Measurements from ENCODE around the gene PGLYRP2. TPM values are rescaled to one million over a fixed set of nuclear protein-coding genes. Genes with fewer than 3 reads are reported as not detected.

The PGLYRP2 gene
- total RNA-seq, 1 donor from 2014 or later = not detected

DNA sequence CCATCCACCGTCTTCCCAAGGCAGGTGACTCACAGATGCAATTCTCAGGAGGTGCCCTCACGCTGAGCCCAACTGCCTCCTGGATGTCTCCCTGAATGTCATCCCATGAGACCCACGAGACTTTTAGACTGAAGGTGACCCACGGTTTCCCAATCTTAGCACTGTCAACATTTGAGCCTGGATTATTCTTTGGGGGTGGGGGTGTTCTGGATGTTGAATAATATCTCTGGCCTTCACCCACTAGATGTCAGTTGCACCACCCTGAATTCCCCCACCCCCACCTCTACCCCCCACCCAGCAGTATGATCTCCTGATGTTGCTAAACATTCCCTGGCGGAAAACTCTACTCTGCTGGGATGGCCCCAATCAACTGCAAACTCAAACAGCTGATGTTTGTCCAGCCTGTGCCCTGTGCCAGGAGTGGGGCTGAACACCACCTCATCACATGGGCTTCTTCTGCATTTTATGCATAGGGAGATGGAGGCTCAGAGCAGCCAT is 26.8 kb upstream of the PGLYRP2 start:
- Histone ChIP-seq H3K4me2 (ENCODE audit: low read length) (no peak overlapping the region), H3K36me3 (ENCODE audit: insufficient read depth, low read length) (no peaks in the 10 kb centered on the region), H2AFZ (ENCODE audit: low read depth, low read length) (no peak overlapping the region), H3K9me3 (ENCODE audit: insufficient read depth, low read depth, low read length) (no peaks in the 10 kb centered on the region), H3K4me1 (ENCODE audit: insufficient read depth, low read length) (no peaks in the 10 kb centered on the region), H3K27me3 (ENCODE audit: insufficient read depth, low read length) (peaks cover 8% of the 10 kb centered on the region), H4K20me1 (ENCODE audit: insufficient read depth, low read length) (no peaks in the 10 kb centered on the region), H3K27ac (ENCODE audit: low read depth, low read length) (no peak overlapping the region), H3K4me3 (ENCODE audit: insufficient read depth, low read depth, low read length) (no peak overlapping the region), H3K79me2 (ENCODE audit: insufficient read depth, low read length) (no peaks in the 10 kb centered on the region), H3K9ac (ENCODE audit: low read length) (no peak overlapping the region)
- FAIRE-seq (no peak), DNase-seq (ENCODE audit: low read depth) (no peak)
- H3K4me3 Mint-ChIP-seq (ENCODE audit: unreplicated experiment) = no peak overlapping the region
- H3K36me3 Mint-ChIP-seq (ENCODE audit: low read depth, unreplicated experiment) = no peaks in the 10 kb centered on the region
- peak overlapping the region; percentile 47 for H3K27ac Mint-ChIP-seq (ENCODE audit: unreplicated experiment)
- no peak for TF ChIP-seq EZH2 (IDR thresholded peaks at IDR 0.05; ENCODE audit: insufficient read depth, low read length)
- TF ChIP-seq, protein P1, sequence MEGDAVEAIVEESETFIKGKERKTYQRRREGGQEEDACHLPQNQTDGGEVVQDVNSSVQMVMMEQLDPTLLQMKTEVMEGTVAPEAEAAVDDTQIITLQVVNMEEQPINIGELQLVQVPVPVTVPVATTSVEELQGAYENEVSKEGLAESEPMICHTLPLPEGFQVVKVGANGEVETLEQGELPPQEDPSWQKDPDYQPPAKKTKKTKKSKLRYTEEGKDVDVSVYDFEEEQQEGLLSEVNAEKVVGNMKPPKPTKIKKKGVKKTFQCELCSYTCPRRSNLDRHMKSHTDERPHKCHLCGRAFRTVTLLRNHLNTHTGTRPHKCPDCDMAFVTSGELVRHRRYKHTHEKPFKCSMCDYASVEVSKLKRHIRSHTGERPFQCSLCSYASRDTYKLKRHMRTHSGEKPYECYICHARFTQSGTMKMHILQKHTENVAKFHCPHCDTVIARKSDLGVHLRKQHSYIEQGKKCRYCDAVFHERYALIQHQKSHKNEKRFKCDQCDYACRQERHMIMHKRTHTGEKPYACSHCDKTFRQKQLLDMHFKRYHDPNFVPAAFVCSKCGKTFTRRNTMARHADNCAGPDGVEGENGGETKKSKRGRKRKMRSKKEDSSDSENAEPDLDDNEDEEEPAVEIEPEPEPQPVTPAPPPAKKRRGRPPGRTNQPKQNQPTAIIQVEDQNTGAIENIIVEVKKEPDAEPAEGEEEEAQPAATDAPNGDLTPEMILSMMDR (IDR thresholded peaks at IDR 0.05; ENCODE audit: insufficient read depth, low read depth, low read length) = no peak
- H3K9me3 Mint-ChIP-seq (ENCODE audit: unreplicated experiment) = peaks cover 23% of the 10 kb centered on the region
- no peaks in the 10 kb centered on the region for H3K4me1 Mint-ChIP-seq (ENCODE audit: low read depth, unreplicated experiment)
- H3K27me3 Mint-ChIP-seq (ENCODE audit: low read depth, unreplicated experiment) = peaks cover 1% of the 10 kb centered on the region

DNA sequence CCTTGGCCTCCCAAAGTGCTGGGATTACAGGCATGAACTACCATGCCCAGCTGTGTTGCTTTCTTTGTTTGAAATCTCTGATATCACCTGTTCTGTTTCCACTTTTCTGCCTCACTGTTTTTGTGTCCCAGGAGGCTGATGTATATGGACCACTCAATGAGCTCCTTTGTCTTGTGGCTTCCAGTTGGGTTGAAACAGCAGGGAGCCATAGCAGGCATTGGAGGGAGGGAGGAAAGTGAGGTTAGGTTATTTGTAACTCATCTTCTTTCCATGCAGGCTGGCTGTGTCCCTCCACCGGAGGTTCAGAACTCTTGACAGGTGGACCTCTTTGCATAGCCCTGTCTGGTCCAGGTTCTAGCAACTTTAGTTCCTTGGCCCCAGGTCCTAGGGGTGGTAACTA is 23.0 kb upstream of the PGLYRP2 start:
- no peaks in the 10 kb centered on the region for H3K9me3 ChIP-seq (ENCODE audit: insufficient read depth, low read depth, low read length)
- H3K27me3 ChIP-seq (ENCODE audit: insufficient read depth, low read length) = no peaks in the 10 kb centered on the region
- Mint-ChIP-seq H3K4me3 (ENCODE audit: unreplicated experiment) (no peak overlapping the region), H3K27me3 (ENCODE audit: low read depth, unreplicated experiment) (peaks cover 1% of the 10 kb centered on the region), H3K9me3 (ENCODE audit: unreplicated experiment) (peaks cover 26% of the 10 kb centered on the region), H3K36me3 (ENCODE audit: low read depth, unreplicated experiment) (no peaks in the 10 kb centered on the region), H3K27ac (ENCODE audit: unreplicated experiment) (no peak overlapping the region), H3K4me1 (ENCODE audit: low read depth, unreplicated experiment) (no peaks in the 10 kb centered on the region)
- no peak overlapping the region for H3K4me3 ChIP-seq (ENCODE audit: insufficient read depth, low read depth, low read length)
- H3K4me1 ChIP-seq (ENCODE audit: insufficient read depth, low read length) = no peaks in the 10 kb centered on the region
- no peaks in the 10 kb centered on the region for H4K20me1 ChIP-seq (ENCODE audit: insufficient read depth, low read length)
- no peak overlapping the region for H3K4me2 ChIP-seq (ENCODE audit: low read length)
- no peaks in the 10 kb centered on the region for H3K36me3 ChIP-seq (ENCODE audit: insufficient read depth, low read length)
- H3K79me2 ChIP-seq (ENCODE audit: insufficient read depth, low read length) = no peaks in the 10 kb centered on the region
- no peak overlapping the region for H2AFZ ChIP-seq (ENCODE audit: low read depth, low read length)
- no peak for FAIRE-seq
- TF ChIP-seq, protein P1 (IDR thresholded peaks at IDR 0.05; ENCODE audit: insufficient read depth, low read depth, low read length) = no peak
- no peak for TF ChIP-seq EZH2 (IDR thresholded peaks at IDR 0.05; ENCODE audit: insufficient read depth, low read length)
- no peak overlapping the region for H3K9ac ChIP-seq (ENCODE audit: low read length)
- no peak overlapping the region for H3K27ac ChIP-seq (ENCODE audit: low read depth, low read length)
- DNase-seq (ENCODE audit: low read depth) = no peak

DNA sequence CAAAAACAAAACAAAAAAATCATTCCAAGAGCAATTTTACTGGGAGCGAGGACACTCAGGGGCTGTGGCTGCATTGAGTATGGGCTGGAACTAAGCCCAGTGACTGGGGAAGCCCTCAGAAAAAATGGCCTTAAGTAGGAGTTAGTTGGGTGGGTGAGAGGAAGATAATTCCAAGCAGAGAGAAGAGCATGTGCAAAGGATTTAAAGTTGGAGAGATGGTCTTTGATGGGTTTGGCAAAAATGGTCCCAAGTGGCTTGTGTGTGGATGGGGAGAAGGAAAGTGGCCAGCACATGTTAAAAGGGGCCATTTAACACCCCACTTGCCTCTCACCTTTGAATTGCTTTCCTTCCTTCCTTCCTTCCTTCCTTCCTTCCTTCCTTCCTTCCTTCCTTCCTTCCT is 22.3 kb upstream of the PGLYRP2 start:
- Histone ChIP-seq H2AFZ (ENCODE audit: low read depth, low read length) (no peak overlapping the region), H3K4me1 (ENCODE audit: insufficient read depth, low read length) (no peaks in the 10 kb centered on the region), H3K4me2 (ENCODE audit: low read length) (no peak overlapping the region), H3K9ac (ENCODE audit: low read length) (no peak overlapping the region), H3K4me3 (ENCODE audit: insufficient read depth, low read depth, low read length) (no peak overlapping the region), H3K79me2 (ENCODE audit: insufficient read depth, low read length) (no peaks in the 10 kb centered on the region), H3K9me3 (ENCODE audit: insufficient read depth, low read depth, low read length) (no peaks in the 10 kb centered on the region), H4K20me1 (ENCODE audit: insufficient read depth, low read length) (no peaks in the 10 kb centered on the region), H3K36me3 (ENCODE audit: insufficient read depth, low read length) (no peaks in the 10 kb centered on the region), H3K27ac (ENCODE audit: low read depth, low read length) (no peak overlapping the region), H3K27me3 (ENCODE audit: insufficient read depth, low read length) (no peaks in the 10 kb centered on the region)
- DNase-seq (ENCODE audit: low read depth) (no peak), FAIRE-seq (no peak)
- Mint-ChIP-seq H3K4me1 (ENCODE audit: low read depth, unreplicated experiment) (no peaks in the 10 kb centered on the region), H3K9me3 (ENCODE audit: unreplicated experiment) (peaks cover 24% of the 10 kb centered on the region), H3K27ac (ENCODE audit: unreplicated experiment) (no peak overlapping the region), H3K4me3 (ENCODE audit: unreplicated experiment) (no peak overlapping the region), H3K27me3 (ENCODE audit: low read depth, unreplicated experiment) (peaks cover 1% of the 10 kb centered on the region), H3K36me3 (ENCODE audit: low read depth, unreplicated experiment) (no peaks in the 10 kb centered on the region)
- TF ChIP-seq EZH2 (IDR thresholded peaks at IDR 0.05; ENCODE audit: insufficient read depth, low read length) = no peak
- TF ChIP-seq, protein P1 (IDR thresholded peaks at IDR 0.05; ENCODE audit: insufficient read depth, low read depth, low read length) = no peak
